ENCODE data around the gene NFXL1. TPM values are rescaled to one million over a fixed set of nuclear protein-coding genes. Genes with fewer than 3 reads are reported as not detected.

Gene NFXL1
- total and polyA plus RNA-seq, 2 donors (not counting 1 experiment from before 2014, with no cell fraction given) = 9.6 to 14.1 TPM

DNA sequence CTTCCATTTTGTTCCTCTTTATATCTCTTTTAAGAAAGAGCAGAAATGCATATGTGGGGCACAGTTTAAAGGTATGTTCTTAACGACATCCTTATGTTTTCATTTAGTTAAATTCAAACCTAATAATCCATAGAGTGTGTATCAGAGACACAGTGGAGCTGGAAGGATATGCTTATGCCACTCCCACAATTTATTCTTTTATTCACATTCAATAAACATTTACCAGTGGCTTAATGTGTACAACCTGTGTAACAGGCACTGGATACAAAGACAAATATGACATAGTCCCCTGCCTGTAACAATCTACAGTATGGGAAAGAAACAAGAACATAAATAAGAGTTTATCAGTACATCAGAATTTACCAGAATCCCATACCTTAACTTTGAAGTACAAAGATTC is 54.1 kb downstream of the NFXL1 start:
- peaks cover 5% of the 10 kb centered on the region for H3K4me1 ChIP-seq (ENCODE audit: control insufficient read depth, extremely low read depth, insufficient read depth, low read length)
- no peaks in the 10 kb centered on the region for H3K9me3 ChIP-seq (ENCODE audit: control insufficient read depth, insufficient read depth, low read depth, low read length)
- no peaks in the 10 kb centered on the region for H3K79me2 ChIP-seq (ENCODE audit: control insufficient read depth, insufficient read depth, low read length)
- H3K27me3 ChIP-seq (ENCODE audit: control insufficient read depth, insufficient read depth, low read length) = no peaks in the 10 kb centered on the region
- no peak overlapping the region for H3K4me3 ChIP-seq (replicated peaks in 1 of 4; ENCODE audit: control extremely low read depth in 1 of 4, insufficient read depth in 1 of 4, low read depth in 3 of 4, low read length in 4 of 4)
- no peak overlapping the region for H3K27ac ChIP-seq (ENCODE audit: insufficient read depth, low read length)
- no peak overlapping the region for H3K4me2 ChIP-seq (ENCODE audit: extremely low read depth, insufficient read depth, low read length)
- H4K20me1 ChIP-seq (ENCODE audit: control insufficient read depth, extremely low read depth, insufficient read depth, low read length) = no peaks in the 10 kb centered on the region
- TF ChIP-seq, protein P1, sequence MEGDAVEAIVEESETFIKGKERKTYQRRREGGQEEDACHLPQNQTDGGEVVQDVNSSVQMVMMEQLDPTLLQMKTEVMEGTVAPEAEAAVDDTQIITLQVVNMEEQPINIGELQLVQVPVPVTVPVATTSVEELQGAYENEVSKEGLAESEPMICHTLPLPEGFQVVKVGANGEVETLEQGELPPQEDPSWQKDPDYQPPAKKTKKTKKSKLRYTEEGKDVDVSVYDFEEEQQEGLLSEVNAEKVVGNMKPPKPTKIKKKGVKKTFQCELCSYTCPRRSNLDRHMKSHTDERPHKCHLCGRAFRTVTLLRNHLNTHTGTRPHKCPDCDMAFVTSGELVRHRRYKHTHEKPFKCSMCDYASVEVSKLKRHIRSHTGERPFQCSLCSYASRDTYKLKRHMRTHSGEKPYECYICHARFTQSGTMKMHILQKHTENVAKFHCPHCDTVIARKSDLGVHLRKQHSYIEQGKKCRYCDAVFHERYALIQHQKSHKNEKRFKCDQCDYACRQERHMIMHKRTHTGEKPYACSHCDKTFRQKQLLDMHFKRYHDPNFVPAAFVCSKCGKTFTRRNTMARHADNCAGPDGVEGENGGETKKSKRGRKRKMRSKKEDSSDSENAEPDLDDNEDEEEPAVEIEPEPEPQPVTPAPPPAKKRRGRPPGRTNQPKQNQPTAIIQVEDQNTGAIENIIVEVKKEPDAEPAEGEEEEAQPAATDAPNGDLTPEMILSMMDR (conservative IDR thresholded peaks at IDR 0.05 in 1 of 2, IDR thresholded peaks at IDR 0.05 in 1 of 2; ENCODE audit: low read depth in 1 of 2, low read length in 2 of 2) = no peak
- no peak for TF ChIP-seq EZH2 (IDR thresholded peaks at IDR 0.05; ENCODE audit: low read length, missing control alignments)
- DNase-seq (ENCODE audit: low read depth in 2 of 2) = no peak
- no peak overlapping the region for H2AFZ ChIP-seq (ENCODE audit: low read length)
- no peak overlapping the region for H3K9ac ChIP-seq (ENCODE audit: insufficient read depth, low read length)
- H3K36me3 ChIP-seq (ENCODE audit: control insufficient read depth, insufficient read depth, low read length) = no peaks in the 10 kb centered on the region

GRCh38 chr4:47858006-47858405 is 56.4 kb downstream of the NFXL1 start:
- Histone ChIP-seq H3K4me3 (replicated peaks in 1 of 4; ENCODE audit: control extremely low read depth in 1 of 4, insufficient read depth in 1 of 4, low read depth in 3 of 4, low read length in 4 of 4) (no peak overlapping the region), H3K4me2 (ENCODE audit: extremely low read depth, insufficient read depth, low read length) (no peak overlapping the region), H3K9me3 (ENCODE audit: control insufficient read depth, insufficient read depth, low read depth, low read length) (no peaks in the 10 kb centered on the region), H3K9ac (ENCODE audit: insufficient read depth, low read length) (no peak overlapping the region), H3K27ac (ENCODE audit: insufficient read depth, low read length) (no peak overlapping the region), H3K79me2 (ENCODE audit: control insufficient read depth, insufficient read depth, low read length) (no peaks in the 10 kb centered on the region), H3K36me3 (ENCODE audit: control insufficient read depth, insufficient read depth, low read length) (no peaks in the 10 kb centered on the region), H3K27me3 (ENCODE audit: control insufficient read depth, insufficient read depth, low read length) (no peaks in the 10 kb centered on the region), H2AFZ (ENCODE audit: low read length) (no peak overlapping the region), H3K4me1 (ENCODE audit: control insufficient read depth, extremely low read depth, insufficient read depth, low read length) (peaks cover 5% of the 10 kb centered on the region), H4K20me1 (ENCODE audit: control insufficient read depth, extremely low read depth, insufficient read depth, low read length) (no peaks in the 10 kb centered on the region)
- no peak for DNase-seq (ENCODE audit: low read depth in 2 of 2)
- no peak for TF ChIP-seq EZH2 (IDR thresholded peaks at IDR 0.05; ENCODE audit: low read length, missing control alignments)
- TF ChIP-seq, protein P1 (conservative IDR thresholded peaks at IDR 0.05 in 1 of 2, IDR thresholded peaks at IDR 0.05 in 1 of 2; ENCODE audit: low read depth in 1 of 2, low read length in 2 of 2) = no peak

- Histone ChIP-seq H3K36me3 (ENCODE audit: control insufficient read depth, insufficient read depth, low read length) (no peaks in the 10 kb centered on the region), H4K20me1 (ENCODE audit: control insufficient read depth, extremely low read depth, insufficient read depth, low read length) (no peaks in the 10 kb centered on the region), H3K27ac (ENCODE audit: insufficient read depth, low read length) (no peak overlapping the region), H3K79me2 (ENCODE audit: control insufficient read depth, insufficient read depth, low read length) (no peaks in the 10 kb centered on the region), H3K9me3 (ENCODE audit: control insufficient read depth, insufficient read depth, low read depth, low read length) (no peaks in the 10 kb centered on the region), H3K4me1 (ENCODE audit: control insufficient read depth, extremely low read depth, insufficient read depth, low read length) (peaks cover 6% of the 10 kb centered on the region), H2AFZ (ENCODE audit: low read length) (no peak overlapping the region), H3K4me2 (ENCODE audit: extremely low read depth, insufficient read depth, low read length) (no peak overlapping the region), H3K27me3 (ENCODE audit: control insufficient read depth, insufficient read depth, low read length) (no peaks in the 10 kb centered on the region), H3K4me3 (replicated peaks in 1 of 4; ENCODE audit: control extremely low read depth in 1 of 4, insufficient read depth in 1 of 4, low read depth in 3 of 4, low read length in 4 of 4) (no peak overlapping the region), H3K9ac (ENCODE audit: insufficient read depth, low read length) (no peak overlapping the region)
- peak in 1 of 2 donors; percentile 12 for DNase-seq (ENCODE audit: low read depth in 2 of 2)
- no peak for TF ChIP-seq EZH2 (IDR thresholded peaks at IDR 0.05; ENCODE audit: low read length, missing control alignments)
- TF ChIP-seq, protein P1 (conservative IDR thresholded peaks at IDR 0.05 in 1 of 2, IDR thresholded peaks at IDR 0.05 in 1 of 2; ENCODE audit: low read depth in 1 of 2, low read length in 2 of 2) = no peak
These were observed 57.7 kb downstream of the NFXL1 start for GRCh38 chr4:47856713-47857112.
